Keratinocyte (primary cell): ENCODE results near the gene SLC40A1. TPM values are rescaled to one million over a fixed set of nuclear protein-coding genes. Genes with fewer than 3 reads are reported as not detected.

Experiments
- DNase-seq: peaks from one replicate; pipeline ENCODE4 v3.0.0-alpha.2; 2011; ENCODE audit warnings: low read depth, missing footprints, low spot score
- FAIRE-seq: peaks from 2 replicates; lab custom pipeline; 2011; peaks lifted over from hg19 to GRCh38; lab: Jason Lieb, UNC
- H2AFZ ChIP-seq: 2 replicates; pipeline ENCODE4 v1.6.0; 2012; ENCODE audit warnings: low read length, control low read depth, inconsistent platforms; ENCODE audit not compliant: control insufficient read depth
- H3K27ac ChIP-seq: 2 replicates; pipeline ENCODE4 v1.5.1; 2011; ENCODE audit warnings: low read length; ENCODE audit not compliant: control insufficient read depth, insufficient read depth
- H3K27me3 ChIP-seq: 3 replicates; pipeline ENCODE4 v1.6.0; 2011; ENCODE audit warnings: low read length; ENCODE audit not compliant: control insufficient read depth, insufficient read depth; ENCODE audit errors: extremely low read depth
- H3K36me3 ChIP-seq, 2 experiments: 2 replicates in 1 of 2; 3 replicates in 1 of 2; pipeline ENCODE4 v1.5.1; 2011; ENCODE audit warnings: low read length in 2 of 2, mild to moderate bottlenecking in 1 of 2; ENCODE audit not compliant: control insufficient read depth in 2 of 2, insufficient read depth in 2 of 2; ENCODE audit errors: extremely low read depth in 1 of 2
- H3K4me1 ChIP-seq: 3 replicates; pipeline ENCODE4 v1.5.1; 2011; ENCODE audit warnings: low read length; ENCODE audit not compliant: control insufficient read depth, insufficient read depth; ENCODE audit errors: extremely low read depth
- H3K4me2 ChIP-seq: 3 replicates; pipeline ENCODE4 v1.6.0; 2011; ENCODE audit warnings: low read depth, low read length; ENCODE audit not compliant: control insufficient read depth, insufficient read depth; ENCODE audit errors: extremely low read depth
- H3K4me3 ChIP-seq, 3 experiments: fragments of 200-600 bp in 1 of 3; sonication (generic) in 1 of 3; 2 replicates in 2 of 3; 3 replicates in 1 of 3; pipeline ENCODE4 v1.5.1; 2011 to 2016; ENCODE audit warnings: low read length in 3 of 3, mild to moderate bottlenecking in 3 of 3, control low read depth in 2 of 3, inconsistent platforms in 1 of 3, low read depth in 1 of 3, mixed read lengths in 1 of 3, mixed run types in 1 of 3, moderate library complexity in 1 of 3; ENCODE audit not compliant: control insufficient read depth in 2 of 3, insufficient read depth in 2 of 3; ENCODE audit errors: extremely low read depth in 1 of 3
- H3K79me2 ChIP-seq: 2 replicates; pipeline ENCODE4 v1.6.0; 2012; ENCODE audit warnings: low read length; ENCODE audit not compliant: control insufficient read depth, insufficient read depth
- H3K9ac ChIP-seq: 3 replicates; pipeline ENCODE4 v1.6.0; 2011; ENCODE audit warnings: low read length; ENCODE audit not compliant: control insufficient read depth, insufficient read depth; ENCODE audit errors: extremely low read depth
- H3K9me1 ChIP-seq: 3 replicates; pipeline ENCODE4 v1.6.0; 2011; ENCODE audit warnings: low read length; ENCODE audit not compliant: control insufficient read depth, insufficient read depth; ENCODE audit errors: extremely low read depth
- H3K9me3 ChIP-seq: 2 replicates; pipeline ENCODE4 v1.5.1; 2012; ENCODE audit warnings: low read depth, low read length; ENCODE audit not compliant: control insufficient read depth
- H4K20me1 ChIP-seq: 3 replicates; pipeline ENCODE4 v1.6.0; 2011; ENCODE audit warnings: low read length; ENCODE audit not compliant: control insufficient read depth, insufficient read depth; ENCODE audit errors: extremely low read depth
- EZH2 ChIP-seq: IDR thresholded peaks from one replicate; pipeline ENCODE4 v1.6.1; 2012; ENCODE audit warnings: inconsistent platforms, mild to moderate bottlenecking, low read length, moderate library complexity
- dilution Hi-C: fragments of 300-500 bp; cut with MboI; formaldehyde crosslinking; loops from one replicate; pipeline ENCODE4 v1.7.0; 2020; ENCODE audit warnings: low sequenced_read_pairs; ENCODE audit not compliant: extremely low pct_ligation_motif_present
- polyA plus RNA-seq, 5 experiments: library from polyadenylated mRNA; depleted of rRNA in 3 of 5; stranded (reverse) in 3 of 5; stranded (forward) in 1 of 5; unstranded in 1 of 5; fragments of >200 nt; gene quantifications; 1 replicate in 1 of 5; 2 replicates in 3 of 5; 3 replicates in 1 of 5; pipeline versions ENCODE4 v1.2.1 to v1.2.3, GENCODE V29; 2011 to 2012; ENCODE audit warnings: missing spikeins in 2 of 5, low read depth in 1 of 5, low replicate concordance in 1 of 5
- TF ChIP-seq, protein P1 (sequence below), 3 experiments: IDR thresholded peaks in 1 of 3; conservative IDR thresholded peaks in 1 of 3; optimal IDR thresholded peaks in 1 of 3; 2 replicates in 2 of 3; 3 replicates in 1 of 3; pipeline versions ENCODE3 to v1.5.1; 2011; ENCODE audit warnings: low read length in 3 of 3, mild to moderate bottlenecking in 3 of 3, moderate library complexity in 2 of 3, control low read depth in 1 of 3, inconsistent platforms in 1 of 3; ENCODE audit not compliant: insufficient read depth in 2 of 3; ENCODE audit errors: extremely low read depth in 1 of 3

Gene SLC40A1
- polyA plus RNA-seq, 1 donor (not counting 4 experiments of a cell fraction or from before 2014, with no cell fraction given): 0.09 TPM

DNA sequence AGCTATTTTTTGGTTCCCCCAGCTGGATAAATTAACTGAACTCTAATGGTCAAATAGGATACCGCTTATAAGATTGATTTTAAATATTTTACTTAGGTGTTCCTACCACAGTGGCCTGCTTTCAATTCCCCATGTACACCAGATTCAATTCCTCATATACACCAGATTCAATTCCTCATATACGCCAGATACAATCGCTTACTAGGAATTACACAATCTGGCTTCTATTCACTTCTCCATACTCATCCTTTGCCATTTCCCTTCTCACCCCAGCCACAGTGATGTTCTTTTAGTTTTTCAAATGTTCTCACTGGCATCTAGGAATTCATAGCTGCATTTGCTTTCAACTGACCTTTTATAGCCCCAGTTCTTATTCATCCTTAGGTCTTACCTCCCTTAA is 66.5 kb downstream of the SLC40A1 start:
- no peaks in the 10 kb centered on the region for H3K4me1 ChIP-seq
- DNase-seq (no peak), FAIRE-seq (no peak)
- no peak overlapping the region for H3K9ac ChIP-seq
- H4K20me1 ChIP-seq: no peaks in the 10 kb centered on the region
- TF ChIP-seq, protein P1, sequence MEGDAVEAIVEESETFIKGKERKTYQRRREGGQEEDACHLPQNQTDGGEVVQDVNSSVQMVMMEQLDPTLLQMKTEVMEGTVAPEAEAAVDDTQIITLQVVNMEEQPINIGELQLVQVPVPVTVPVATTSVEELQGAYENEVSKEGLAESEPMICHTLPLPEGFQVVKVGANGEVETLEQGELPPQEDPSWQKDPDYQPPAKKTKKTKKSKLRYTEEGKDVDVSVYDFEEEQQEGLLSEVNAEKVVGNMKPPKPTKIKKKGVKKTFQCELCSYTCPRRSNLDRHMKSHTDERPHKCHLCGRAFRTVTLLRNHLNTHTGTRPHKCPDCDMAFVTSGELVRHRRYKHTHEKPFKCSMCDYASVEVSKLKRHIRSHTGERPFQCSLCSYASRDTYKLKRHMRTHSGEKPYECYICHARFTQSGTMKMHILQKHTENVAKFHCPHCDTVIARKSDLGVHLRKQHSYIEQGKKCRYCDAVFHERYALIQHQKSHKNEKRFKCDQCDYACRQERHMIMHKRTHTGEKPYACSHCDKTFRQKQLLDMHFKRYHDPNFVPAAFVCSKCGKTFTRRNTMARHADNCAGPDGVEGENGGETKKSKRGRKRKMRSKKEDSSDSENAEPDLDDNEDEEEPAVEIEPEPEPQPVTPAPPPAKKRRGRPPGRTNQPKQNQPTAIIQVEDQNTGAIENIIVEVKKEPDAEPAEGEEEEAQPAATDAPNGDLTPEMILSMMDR (optimal IDR thresholded peaks at IDR 0.05 in 1 of 3, IDR thresholded peaks at IDR 0.05 in 1 of 3, conservative IDR thresholded peaks at IDR 0.05 in 1 of 3; ENCODE audit: extremely low read depth in 1 of 3, insufficient read depth in 2 of 3, low read length in 3 of 3): no peak
- no peak for TF ChIP-seq EZH2
- H3K4me3 ChIP-seq: no peak overlapping the region
- H3K79me2 ChIP-seq: no peaks in the 10 kb centered on the region
- no peak overlapping the region for H2AFZ ChIP-seq
- dilution Hi-C loops: no loop called here
- H3K27ac ChIP-seq: no peak overlapping the region
- no peaks in the 10 kb centered on the region for H3K27me3 ChIP-seq
- H3K9me3 ChIP-seq: no peaks in the 10 kb centered on the region
- H3K4me2 ChIP-seq: no peak overlapping the region
- H3K9me1 ChIP-seq: no peaks in the 10 kb centered on the region
- H3K36me3 ChIP-seq: no peaks in the 10 kb centered on the region

DNA sequence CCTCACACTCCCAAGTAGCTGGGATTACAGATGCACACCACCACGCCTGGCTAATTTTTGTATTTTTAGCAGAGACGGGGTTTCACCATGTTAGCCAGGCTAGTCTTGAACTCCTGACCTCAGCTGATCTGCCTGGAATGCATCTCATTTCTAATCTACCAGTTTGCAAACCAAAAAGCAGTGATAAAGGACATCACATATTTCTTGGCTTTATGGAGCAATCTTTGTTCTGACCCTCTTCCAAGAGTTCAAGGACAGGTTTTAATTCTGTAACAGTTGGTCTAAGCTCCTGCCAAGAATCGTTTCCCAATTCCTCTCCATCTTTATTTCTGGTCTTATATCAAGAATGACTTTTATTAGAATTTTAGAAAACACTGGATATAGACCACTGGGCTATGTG is 67.7 kb downstream of the SLC40A1 start:
- Histone ChIP-seq H3K9me3 (no peaks in the 10 kb centered on the region), H3K4me2 (no peak overlapping the region), H2AFZ (no peak overlapping the region), H3K27me3 (no peaks in the 10 kb centered on the region), H3K9me1 (no peaks in the 10 kb centered on the region), H3K4me1 (no peaks in the 10 kb centered on the region), H3K79me2 (no peaks in the 10 kb centered on the region), H4K20me1 (no peaks in the 10 kb centered on the region), H3K36me3 (no peaks in the 10 kb centered on the region), H3K4me3 (no peak overlapping the region), H3K9ac (no peak overlapping the region), H3K27ac (no peak overlapping the region)
- no peak for DNase-seq
- no peak for TF ChIP-seq EZH2
- TF ChIP-seq, protein P1 (optimal IDR thresholded peaks at IDR 0.05 in 1 of 3, IDR thresholded peaks at IDR 0.05 in 1 of 3, conservative IDR thresholded peaks at IDR 0.05 in 1 of 3; ENCODE audit: extremely low read depth in 1 of 3, insufficient read depth in 2 of 3, low read length in 3 of 3): no peak
- dilution Hi-C loops: no loop called here
- no peak for FAIRE-seq
